ENCODE results near the gene BBOX1.
"Not testable (repeated sequence)": the region's sequence is repeated elsewhere in the genome, so short reads cannot be mapped to it uniquely, and the experiment has no call there.

The BBOX1 gene

GRCh38 chr11:27087432-27087831 is 46.8 kb downstream of the BBOX1 start:
- Histone ChIP-seq H3K27me3 (ENCODE audit: insufficient read depth, insufficient read length) (no peaks in the 10 kb centered on the region), H3K36me3 (ENCODE audit: insufficient read depth, insufficient read length, low read length) (no peaks in the 10 kb centered on the region), H3K4me1 (ENCODE audit: insufficient read depth, insufficient read length) (no peaks in the 10 kb centered on the region), H3K9me3 (ENCODE audit: insufficient read depth, low read length) (no peaks in the 10 kb centered on the region), H3K9ac (ENCODE audit: insufficient read length, low read depth) (no peak overlapping the region), H3K4me3 (ENCODE audit: insufficient read length, low read depth) (no peak overlapping the region)
- no peak for TF ChIP-seq YY1 (IDR thresholded peaks at IDR 0.05; ENCODE audit: insufficient read depth, insufficient read length)
- no peak for TF ChIP-seq ZNF274 (IDR thresholded peaks at IDR 0.05; ENCODE audit: low read depth, low read length)
- TF ChIP-seq SUZ12 (IDR thresholded peaks at IDR 0.05; ENCODE audit: extremely low read depth, insufficient read depth, insufficient read length) = no peak
- no peak for DNase-seq (ENCODE audit: low read depth, low spot score)

- Histone ChIP-seq H3K4me3 (ENCODE audit: insufficient read length, low read depth) (no peak overlapping the region), H3K36me3 (ENCODE audit: insufficient read depth, insufficient read length, low read length) (no peaks in the 10 kb centered on the region), H3K27me3 (ENCODE audit: insufficient read depth, insufficient read length) (no peaks in the 10 kb centered on the region), H3K4me1 (ENCODE audit: insufficient read depth, insufficient read length) (no peaks in the 10 kb centered on the region), H3K9ac (ENCODE audit: insufficient read length, low read depth) (no peak overlapping the region), H3K9me3 (ENCODE audit: insufficient read depth, low read length) (no peaks in the 10 kb centered on the region)
- TF ChIP-seq ZNF274 (IDR thresholded peaks at IDR 0.05; ENCODE audit: low read depth, low read length) (no peak), YY1 (IDR thresholded peaks at IDR 0.05; ENCODE audit: insufficient read depth, insufficient read length) (no peak), SUZ12 (IDR thresholded peaks at IDR 0.05; ENCODE audit: extremely low read depth, insufficient read depth, insufficient read length) (no peak)
- DNase-seq (ENCODE audit: low read depth, low spot score) = no peak
Measured at GRCh38 chr11:27088353-27088752, 47.7 kb downstream of the BBOX1 start.

GRCh38 chr11:27089746-27090145 is 49.1 kb downstream of the BBOX1 start:
- no peaks in the 10 kb centered on the region for H3K27me3 ChIP-seq (ENCODE audit: insufficient read depth, insufficient read length)
- no peaks in the 10 kb centered on the region for H3K9me3 ChIP-seq (ENCODE audit: insufficient read depth, low read length)
- H3K9ac ChIP-seq (ENCODE audit: insufficient read length, low read depth) = no peak overlapping the region
- no peaks in the 10 kb centered on the region for H3K4me1 ChIP-seq (ENCODE audit: insufficient read depth, insufficient read length)
- no peak overlapping the region for H3K4me3 ChIP-seq (ENCODE audit: insufficient read length, low read depth)
- no peak for DNase-seq (ENCODE audit: low read depth, low spot score)
- TF ChIP-seq SUZ12 (IDR thresholded peaks at IDR 0.05; ENCODE audit: extremely low read depth, insufficient read depth, insufficient read length) = no peak
- TF ChIP-seq ZNF274 (IDR thresholded peaks at IDR 0.05; ENCODE audit: low read depth, low read length) = no peak
- TF ChIP-seq YY1 (IDR thresholded peaks at IDR 0.05; ENCODE audit: insufficient read depth, insufficient read length) = no peak
- H3K36me3 ChIP-seq (ENCODE audit: insufficient read depth, insufficient read length, low read length) = no peaks in the 10 kb centered on the region

- not testable (repeated sequence) for H3K27me3 ChIP-seq (ENCODE audit: insufficient read depth, insufficient read length); DNase-seq (ENCODE audit: low read depth, low spot score); H3K4me3 ChIP-seq (ENCODE audit: insufficient read length, low read depth); H3K9ac ChIP-seq (ENCODE audit: insufficient read length, low read depth); H3K9me3 ChIP-seq (ENCODE audit: insufficient read depth, low read length); H3K4me1 ChIP-seq (ENCODE audit: insufficient read depth, insufficient read length); H3K36me3 ChIP-seq (ENCODE audit: insufficient read depth, insufficient read length, low read length)
Measured at GRCh38 chr11:27090357-27090948, 49.8 kb downstream of the BBOX1 start.

GRCh38 chr11:27094120-27094519 is 53.5 kb downstream of the BBOX1 start:
- no peaks in the 10 kb centered on the region for H3K4me1 ChIP-seq (ENCODE audit: insufficient read depth, insufficient read length)
- no peak for DNase-seq (ENCODE audit: low read depth, low spot score)
- no peaks in the 10 kb centered on the region for H3K36me3 ChIP-seq (ENCODE audit: insufficient read depth, insufficient read length, low read length)
- H3K4me3 ChIP-seq (ENCODE audit: insufficient read length, low read depth) = no peak overlapping the region
- no peaks in the 10 kb centered on the region for H3K9me3 ChIP-seq (ENCODE audit: insufficient read depth, low read length)
- no peak overlapping the region for H3K9ac ChIP-seq (ENCODE audit: insufficient read length, low read depth)
- TF ChIP-seq SUZ12 (IDR thresholded peaks at IDR 0.05; ENCODE audit: extremely low read depth, insufficient read depth, insufficient read length) = no peak
- no peak for TF ChIP-seq ZNF274 (IDR thresholded peaks at IDR 0.05; ENCODE audit: low read depth, low read length)
- no peak for TF ChIP-seq YY1 (IDR thresholded peaks at IDR 0.05; ENCODE audit: insufficient read depth, insufficient read length)
- H3K27me3 ChIP-seq (ENCODE audit: insufficient read depth, insufficient read length) = no peaks in the 10 kb centered on the region

- no peak for DNase-seq (ENCODE audit: low read depth, low spot score)
- no peaks in the 10 kb centered on the region for H3K9me3 ChIP-seq (ENCODE audit: insufficient read depth, low read length)
- H3K4me1 ChIP-seq (ENCODE audit: insufficient read depth, insufficient read length) = no peaks in the 10 kb centered on the region
- H3K9ac ChIP-seq (ENCODE audit: insufficient read length, low read depth) = no peak overlapping the region
- H3K27me3 ChIP-seq (ENCODE audit: insufficient read depth, insufficient read length) = no peaks in the 10 kb centered on the region
- no peak overlapping the region for H3K4me3 ChIP-seq (ENCODE audit: insufficient read length, low read depth)
- no peak for TF ChIP-seq YY1 (IDR thresholded peaks at IDR 0.05; ENCODE audit: insufficient read depth, insufficient read length)
- TF ChIP-seq ZNF274 (IDR thresholded peaks at IDR 0.05; ENCODE audit: low read depth, low read length) = no peak
- TF ChIP-seq SUZ12 (IDR thresholded peaks at IDR 0.05; ENCODE audit: extremely low read depth, insufficient read depth, insufficient read length) = no peak
- no peaks in the 10 kb centered on the region for H3K36me3 ChIP-seq (ENCODE audit: insufficient read depth, insufficient read length, low read length)
Measured at GRCh38 chr11:27095059-27095458, 54.4 kb downstream of the BBOX1 start.

GRCh38 chr11:27095887-27096286 is 55.3 kb downstream of the BBOX1 start:
- Histone ChIP-seq H3K4me1 (ENCODE audit: insufficient read depth, insufficient read length) (no peaks in the 10 kb centered on the region), H3K9me3 (ENCODE audit: insufficient read depth, low read length) (no peaks in the 10 kb centered on the region), H3K27me3 (ENCODE audit: insufficient read depth, insufficient read length) (no peaks in the 10 kb centered on the region), H3K36me3 (ENCODE audit: insufficient read depth, insufficient read length, low read length) (no peaks in the 10 kb centered on the region), H3K9ac (ENCODE audit: insufficient read length, low read depth) (no peak overlapping the region), H3K4me3 (ENCODE audit: insufficient read length, low read depth) (no peak overlapping the region)
- TF ChIP-seq ZNF274 (IDR thresholded peaks at IDR 0.05; ENCODE audit: low read depth, low read length) = no peak
- TF ChIP-seq YY1 (IDR thresholded peaks at IDR 0.05; ENCODE audit: insufficient read depth, insufficient read length) = no peak
- no peak for TF ChIP-seq SUZ12 (IDR thresholded peaks at IDR 0.05; ENCODE audit: extremely low read depth, insufficient read depth, insufficient read length)
- DNase-seq (ENCODE audit: low read depth, low spot score) = no peak

- DNase-seq (ENCODE audit: low read depth, low spot score) = no peak
- H3K4me3 ChIP-seq (ENCODE audit: insufficient read length, low read depth) = no peak overlapping the region
- no peaks in the 10 kb centered on the region for H3K9me3 ChIP-seq (ENCODE audit: insufficient read depth, low read length)
- H3K4me1 ChIP-seq (ENCODE audit: insufficient read depth, insufficient read length) = no peaks in the 10 kb centered on the region
- no peaks in the 10 kb centered on the region for H3K36me3 ChIP-seq (ENCODE audit: insufficient read depth, insufficient read length, low read length)
- H3K27me3 ChIP-seq (ENCODE audit: insufficient read depth, insufficient read length) = no peaks in the 10 kb centered on the region
- no peak overlapping the region for H3K9ac ChIP-seq (ENCODE audit: insufficient read length, low read depth)
- no peak for TF ChIP-seq SUZ12 (IDR thresholded peaks at IDR 0.05; ENCODE audit: extremely low read depth, insufficient read depth, insufficient read length)
- TF ChIP-seq YY1 (IDR thresholded peaks at IDR 0.05; ENCODE audit: insufficient read depth, insufficient read length) = no peak
- no peak for TF ChIP-seq ZNF274 (IDR thresholded peaks at IDR 0.05; ENCODE audit: low read depth, low read length)
Measured at GRCh38 chr11:27097551-27097950, 56.9 kb downstream of the BBOX1 start.

Data from NT2/D1 (cell line).